Fibroblast of pulmonary artery (primary cell): ENCODE results near the gene PRSS21.

Experiments
- DNase-seq: peaks from one replicate; pipeline ENCODE4 v3.0.0-alpha.2; 2010; ENCODE audit warnings: low read depth
- H3K4me3 ChIP-seq: replicated peaks from 2 replicates; pipeline ENCODE4 v1.5.1; 2011; ENCODE audit warnings: low read depth, mild to moderate bottlenecking, control low read depth, low read length, moderate library complexity
- TF ChIP-seq, protein P1 (sequence below): IDR thresholded peaks from 2 replicates; pipeline ENCODE4 v1.5.1; 2011; ENCODE audit warnings: mild to moderate bottlenecking, control low read depth, low read length, inconsistent platforms; ENCODE audit errors: missing control alignments

The PRSS21 gene

DNA sequence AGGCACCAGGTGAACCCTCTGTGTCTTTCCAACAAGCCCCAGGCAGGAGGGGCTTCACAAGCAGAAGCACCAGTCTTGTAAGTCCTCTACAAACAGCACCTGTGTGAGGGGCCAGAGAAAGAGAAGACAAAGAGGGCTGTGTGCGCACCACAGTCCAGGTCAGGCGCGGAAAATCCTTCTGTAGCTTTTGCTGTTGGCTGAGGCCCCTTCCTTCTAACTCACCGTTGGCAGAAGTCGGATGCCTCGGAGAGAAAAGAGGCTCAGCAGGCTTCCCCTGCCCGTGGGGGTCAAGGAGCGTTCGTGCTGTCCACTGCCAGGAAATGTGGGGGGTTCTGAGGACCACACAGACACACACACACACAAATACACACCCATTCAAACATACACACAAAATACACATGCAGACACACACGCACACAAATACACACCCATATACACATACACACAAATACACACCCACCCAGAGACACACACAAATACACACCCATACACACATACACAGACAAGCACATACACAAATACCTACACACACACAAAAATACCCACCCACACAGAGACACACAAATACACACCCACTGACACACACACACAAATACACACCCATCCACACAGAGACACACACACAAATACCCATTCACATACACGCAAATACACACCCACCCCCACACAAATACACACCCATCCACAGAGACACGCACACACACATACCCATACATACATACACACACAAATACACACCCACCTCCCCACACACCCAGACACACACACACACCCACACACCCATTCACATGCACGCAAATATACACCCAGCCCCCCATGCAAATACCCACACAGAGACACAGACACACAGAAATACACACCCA lies 19.8 kb downstream of the PRSS21 start:
- no peak overlapping the region for H3K4me3 ChIP-seq
- TF ChIP-seq, protein P1, sequence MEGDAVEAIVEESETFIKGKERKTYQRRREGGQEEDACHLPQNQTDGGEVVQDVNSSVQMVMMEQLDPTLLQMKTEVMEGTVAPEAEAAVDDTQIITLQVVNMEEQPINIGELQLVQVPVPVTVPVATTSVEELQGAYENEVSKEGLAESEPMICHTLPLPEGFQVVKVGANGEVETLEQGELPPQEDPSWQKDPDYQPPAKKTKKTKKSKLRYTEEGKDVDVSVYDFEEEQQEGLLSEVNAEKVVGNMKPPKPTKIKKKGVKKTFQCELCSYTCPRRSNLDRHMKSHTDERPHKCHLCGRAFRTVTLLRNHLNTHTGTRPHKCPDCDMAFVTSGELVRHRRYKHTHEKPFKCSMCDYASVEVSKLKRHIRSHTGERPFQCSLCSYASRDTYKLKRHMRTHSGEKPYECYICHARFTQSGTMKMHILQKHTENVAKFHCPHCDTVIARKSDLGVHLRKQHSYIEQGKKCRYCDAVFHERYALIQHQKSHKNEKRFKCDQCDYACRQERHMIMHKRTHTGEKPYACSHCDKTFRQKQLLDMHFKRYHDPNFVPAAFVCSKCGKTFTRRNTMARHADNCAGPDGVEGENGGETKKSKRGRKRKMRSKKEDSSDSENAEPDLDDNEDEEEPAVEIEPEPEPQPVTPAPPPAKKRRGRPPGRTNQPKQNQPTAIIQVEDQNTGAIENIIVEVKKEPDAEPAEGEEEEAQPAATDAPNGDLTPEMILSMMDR = no peak
- DNase-seq = no peak

DNA sequence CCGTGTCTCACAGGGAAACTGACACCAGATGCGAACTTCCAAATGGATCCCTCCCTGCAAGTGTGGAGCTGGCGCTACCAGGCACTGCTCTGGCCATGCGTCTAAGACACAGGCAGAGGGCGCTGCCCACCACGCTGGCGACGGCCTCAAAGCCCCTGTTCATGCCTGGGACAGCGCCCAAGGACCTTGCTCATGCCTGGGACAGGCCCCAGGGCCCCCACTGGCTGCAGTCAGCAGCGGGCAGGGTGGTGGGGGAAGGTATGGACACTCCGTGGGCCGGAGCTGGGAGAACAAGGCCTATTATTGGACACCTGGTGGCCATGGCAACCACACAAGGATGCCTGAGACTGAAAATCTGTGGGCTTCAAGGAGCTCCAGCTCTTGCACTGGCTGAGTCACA lies 21.9 kb downstream of the PRSS21 start:
- TF ChIP-seq, protein P1 = peak; percentile 92
- no peak overlapping the region for H3K4me3 ChIP-seq
- peak; percentile 84 for DNase-seq

DNA sequence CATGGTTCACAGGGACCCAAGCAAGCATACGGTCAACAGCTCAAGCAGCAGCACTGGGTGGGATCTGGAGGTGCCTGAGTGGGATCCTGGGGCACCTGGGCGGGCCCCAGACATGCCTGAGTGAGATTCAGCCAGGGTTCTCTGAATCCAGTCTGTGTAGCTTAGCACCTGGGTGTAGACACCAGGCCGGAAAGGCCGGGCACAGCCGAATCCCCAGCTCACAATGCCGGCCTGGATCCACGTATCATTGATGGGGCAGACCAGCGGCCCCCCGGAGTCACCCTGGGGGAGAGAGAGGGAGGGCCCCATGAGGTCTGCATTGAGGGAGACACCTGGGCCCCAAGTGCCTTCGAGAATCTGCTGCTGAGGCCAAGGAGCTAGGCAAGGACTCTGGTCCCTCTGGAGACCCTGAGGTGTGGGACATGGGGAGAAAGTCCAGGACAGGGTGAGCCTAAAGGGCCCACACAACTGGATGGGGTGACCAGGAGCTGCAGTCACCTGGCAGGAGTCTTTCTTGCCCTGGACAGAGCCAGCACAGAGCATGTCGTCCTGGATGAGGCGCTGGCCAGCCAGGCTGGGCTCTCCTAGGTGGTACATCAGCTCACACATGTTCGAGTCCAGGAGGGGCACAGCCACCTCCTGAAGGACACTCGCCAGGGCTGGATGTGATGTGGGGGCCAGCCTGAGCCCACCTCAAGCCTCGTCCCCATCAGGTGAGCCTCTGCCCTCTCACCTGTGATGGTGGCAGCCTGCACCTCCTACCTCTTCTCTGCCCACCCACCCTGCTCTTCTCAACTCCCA lies 22.8 kb downstream of the PRSS21 start:
- no peak for DNase-seq
- TF ChIP-seq, protein P1 = no peak
- H3K4me3 ChIP-seq = no peak overlapping the region

DNA sequence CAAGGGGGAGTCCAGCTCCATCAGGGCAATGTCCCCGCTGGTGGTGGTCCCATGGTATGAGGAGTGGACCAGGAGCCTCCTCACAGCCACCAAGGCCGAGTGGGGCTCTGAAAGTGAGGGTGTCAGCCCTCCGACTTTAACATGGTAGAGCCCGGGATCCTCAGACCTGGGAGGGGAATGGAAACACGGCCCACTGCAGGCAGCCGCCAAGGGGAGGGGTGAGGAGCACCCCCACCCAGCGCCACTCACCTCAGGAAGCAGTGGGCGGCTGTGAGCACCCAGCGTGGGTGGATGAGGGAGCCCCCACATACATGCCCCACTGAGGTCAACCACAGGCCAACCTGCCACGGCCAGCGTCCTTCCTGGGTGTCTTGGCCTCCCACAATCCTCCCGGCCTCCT lies 23.9 kb downstream of the PRSS21 start:
- H3K4me3 ChIP-seq = no peak overlapping the region
- TF ChIP-seq, protein P1 = no peak
- DNase-seq = no peak

DNA sequence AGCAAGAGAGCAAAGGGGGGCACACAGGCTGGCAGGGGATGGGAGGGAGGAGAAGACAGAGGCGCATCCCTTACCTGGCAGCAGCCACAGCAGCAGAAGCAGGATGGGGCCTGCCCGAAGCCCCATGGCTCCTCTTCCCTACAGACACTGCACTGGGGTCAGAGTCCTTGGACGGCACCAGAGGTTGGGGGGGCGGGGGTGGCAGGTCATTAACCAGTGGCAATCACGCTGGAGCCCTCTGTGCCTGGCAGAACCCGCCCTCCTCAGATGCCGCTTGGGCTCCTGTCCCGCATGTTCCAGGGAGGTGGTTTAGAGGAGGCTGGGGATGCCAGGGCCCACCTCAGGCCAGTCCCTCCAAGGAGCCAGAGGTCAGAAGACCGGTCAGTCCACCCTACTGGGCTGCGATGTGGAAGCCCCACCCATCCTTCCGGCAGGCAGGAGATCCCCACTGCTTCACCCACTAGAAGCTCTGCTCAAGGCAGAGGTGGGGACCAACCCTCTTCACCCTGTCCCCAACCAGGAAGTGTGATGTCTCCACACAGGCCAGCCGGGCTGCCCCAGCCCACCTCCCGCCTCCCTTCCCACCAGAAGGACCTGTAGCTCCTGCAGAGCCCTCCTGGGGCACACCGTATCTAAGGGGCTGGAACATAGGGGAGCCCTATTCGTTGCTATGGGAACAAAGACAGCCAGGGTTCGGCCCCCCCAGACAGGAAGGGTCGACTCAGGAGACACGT lies 24.7 kb downstream of the PRSS21 start:
- TF ChIP-seq, protein P1 = no peak
- no peak for DNase-seq
- H3K4me3 ChIP-seq = no peak overlapping the region

DNA sequence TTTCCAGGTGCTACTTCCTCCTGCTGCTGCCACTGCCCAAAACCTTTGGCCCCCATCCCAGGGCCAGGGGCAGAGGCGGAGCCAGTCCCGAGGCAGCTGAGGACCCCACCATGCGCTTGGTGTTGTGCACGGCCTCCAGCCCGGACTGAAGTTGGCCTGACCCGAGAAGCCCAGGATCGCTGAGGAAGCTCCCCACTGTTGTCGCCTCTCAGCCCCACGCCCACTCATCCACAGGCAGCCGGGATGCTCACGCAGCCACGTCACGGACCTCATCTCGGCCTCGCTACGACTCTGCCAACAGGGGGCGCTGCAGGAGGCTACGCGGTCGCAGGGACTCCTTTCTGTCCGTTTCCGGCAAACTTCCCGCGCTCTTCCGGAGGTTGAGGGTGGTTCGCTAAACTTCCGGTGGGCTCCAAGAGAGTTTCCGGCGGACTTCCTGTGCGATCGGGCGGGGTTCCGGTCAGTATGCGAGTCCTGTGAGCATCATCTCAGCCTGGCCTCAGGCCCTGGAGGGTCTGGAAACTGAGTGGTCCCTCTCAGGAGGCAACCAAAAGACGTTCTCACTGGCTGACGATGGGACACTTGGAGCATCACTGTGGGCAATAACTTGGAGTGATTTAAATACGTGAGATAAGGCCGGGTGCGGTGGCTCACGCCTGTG lies 25.4 kb downstream of the PRSS21 start:
- H3K4me3 ChIP-seq = no peak overlapping the region
- DNase-seq = peak; percentile 43
- TF ChIP-seq, protein P1 = peak; percentile 33
